Body of pancreas (tissue), 4 donors: Measurements from ENCODE around the gene CLNK. TPM values are rescaled to one million over a fixed set of nuclear protein-coding genes. Genes with fewer than 3 reads are reported as not detected.

Source experiments
- ATAC-seq: fragments of 150-250 bp; one replicate; pipeline ENCODE4 v1.9.1; 2016
- DNase-seq, 4 donors: peaks; one replicate each; pipeline ENCODE4 v3.0.0-alpha.2; 2019
- H3K27ac ChIP-seq, 4 donors: fragments of 200-600 bp; sonication (generic); 1 replicate in 3 of 4; 2 replicates in 1 of 4; pipeline versions ENCODE4 v1.5.1 to v1.6.1; 2016 to 2019; ENCODE audit warnings: mild to moderate bottlenecking in 1 of 4, mixed read lengths in 1 of 4, moderate library complexity in 1 of 4
- H3K27me3 ChIP-seq, 2 donors: fragments of 200-600 bp; sonication (generic); one replicate each; pipeline ENCODE4 v1.6.0; 2016; ENCODE audit warnings: mild to moderate bottlenecking in 1 of 2
- H3K36me3 ChIP-seq, 2 donors: fragments of 200-600 bp; sonication (generic); replicated peaks in 1 of 2; 2 replicates each; pipeline ENCODE4 v1.5.1; 2016; ENCODE audit warnings: low read depth in 2 of 2; ENCODE audit not compliant: insufficient read depth in 1 of 2
- H3K4me1 ChIP-seq: fragments of 200-600 bp; sonication (generic); one replicate; pipeline ENCODE4 v1.6.0; 2016
- H3K4me3 ChIP-seq, 2 donors: fragments of 200-600 bp; sonication (generic); 1 replicate in 1 of 2; 2 replicates in 1 of 2; pipeline ENCODE4 v1.5.1; 2016 to 2019
- H3K9me3 ChIP-seq, 3 donors: fragments of 200-600 bp; sonication (generic); 1 replicate in 2 of 3; 2 replicates in 1 of 3; pipeline ENCODE4 v1.5.1; 2016
- CTCF ChIP-seq, 7 experiments: fragments of 450-650 bp in 4 of 7; fragments of 200-600 bp in 3 of 7; sonication (generic) in 3 of 7; IDR thresholded peaks; one replicate each; pipeline ENCODE4 v1.5.1; 2016 to 2019; ENCODE audit warnings: antibody characterized with exemption in 7 of 7
- POLR2A ChIP-seq, 3 donors: fragments of 450-650 bp; IDR thresholded peaks; one replicate each; pipeline ENCODE4 v1.6.1; 2016; ENCODE audit warnings: antibody characterized with exemption in 3 of 3, mild to moderate bottlenecking in 2 of 3
- WGBS, 2 donors: methylation state at CpG; one replicate each; pipeline ENCODE4 v1.1.5; 2017; 5-methylcytosine and 5-hydroxymethylcytosine counted together
- intact Hi-C: fragments of 100-400 bp; cut with DNase I; formaldehyde crosslinking; loops from one replicate; pipeline ENCODE4 v1.15.1; 2023
- total RNA-seq, 2 donors: library from RNA; depleted of rRNA; stranded (reverse); fragments of >200 nt; gene quantifications; one replicate each; pipeline ENCODE4 v1.1.0, GENCODE V29; 2016

Gene CLNK
- total RNA-seq, 2 donors from 2014 or later = 1.0 TPM; not detected in 1

- H3K4me3 ChIP-seq = no peak overlapping the region
- 53 to 65% methylated on average over 10 of the region's 10 CpGs for WGBS, 2 donors
- TF ChIP-seq POLR2A (IDR thresholded peaks at IDR 0.05) (no peak), CTCF (IDR thresholded peaks at IDR 0.05) (no peak)
- H3K36me3 ChIP-seq = no peaks in the 10 kb centered on the region
- DNase-seq (no peak), ATAC-seq (no peak)
- no peaks in the 10 kb centered on the region for H3K4me1 ChIP-seq
- intact Hi-C loops = no loop called here
- H3K27ac ChIP-seq = no peak overlapping the region
- H3K9me3 ChIP-seq = no peaks in the 10 kb centered on the region
- no peaks in the 10 kb centered on the region for H3K27me3 ChIP-seq
These were observed 75.9 kb downstream of the CLNK start for GRCh38 chr4:10608501-10609219.

- H3K27ac ChIP-seq = no peak overlapping the region
- H3K4me3 ChIP-seq = no peak overlapping the region
- no peaks in the 10 kb centered on the region for H3K27me3 ChIP-seq
- no peak for DNase-seq
- WGBS, 2 donors = 50 to 67% methylated on average over 3 of the region's 3 CpGs
- no peaks in the 10 kb centered on the region for H3K36me3 ChIP-seq
- no peak for ATAC-seq
- intact Hi-C loops = no loop called here
- H3K9me3 ChIP-seq = no peaks in the 10 kb centered on the region
- no peaks in the 10 kb centered on the region for H3K4me1 ChIP-seq
- TF ChIP-seq CTCF (IDR thresholded peaks at IDR 0.05) = no peak
- TF ChIP-seq POLR2A (IDR thresholded peaks at IDR 0.05) = no peak
These were observed 77.4 kb downstream of the CLNK start for GRCh38 chr4:10607206-10607605.

GRCh38 chr4:10606483-10607155 is 77.9 kb downstream of the CLNK start:
- ATAC-seq (no peak), DNase-seq (no peak)
- intact Hi-C loops = no loop called here
- Histone ChIP-seq H3K27me3 (no peaks in the 10 kb centered on the region), H3K4me1 (no peaks in the 10 kb centered on the region), H3K4me3 (no peak overlapping the region), H3K9me3 (no peaks in the 10 kb centered on the region), H3K27ac (no peak overlapping the region), H3K36me3 (no peaks in the 10 kb centered on the region)
- 62 to 69% methylated on average over 5 of the region's 5 CpGs for WGBS, 2 donors
- TF ChIP-seq CTCF (IDR thresholded peaks at IDR 0.05) (no peak), POLR2A (IDR thresholded peaks at IDR 0.05) (no peak)

GRCh38 chr4:10605746-10606482 is 78.7 kb downstream of the CLNK start:
- no peak for TF ChIP-seq POLR2A (IDR thresholded peaks at IDR 0.05)
- TF ChIP-seq CTCF (IDR thresholded peaks at IDR 0.05) = no peak
- H3K36me3 ChIP-seq = no peaks in the 10 kb centered on the region
- no peaks in the 10 kb centered on the region for H3K4me1 ChIP-seq
- H3K27ac ChIP-seq = no peak overlapping the region
- no peaks in the 10 kb centered on the region for H3K9me3 ChIP-seq
- intact Hi-C loops = no loop called here
- H3K4me3 ChIP-seq = no peak overlapping the region
- WGBS, 2 donors = 75 to 80% methylated on average over 5 of the region's 5 CpGs
- DNase-seq = no peak
- no peaks in the 10 kb centered on the region for H3K27me3 ChIP-seq
- no peak for ATAC-seq
